Ramos (cell line): Measurements from ENCODE around the gene C3orf22.
"Not testable (repeated sequence)": the region's sequence is repeated elsewhere in the genome, so short reads cannot be mapped to it uniquely, and the experiment has no call there.

ENCODE experiments used
- in situ Hi-C: fragments of 300-500 bp; cut with MboI; formaldehyde crosslinking; loops from one replicate; pipeline ENCODE4 v1.14.3; 2022; ENCODE audit warnings: low sequenced_read_pairs; ENCODE audit not compliant: unreplicated experiment

C3orf22 gene

DNA sequence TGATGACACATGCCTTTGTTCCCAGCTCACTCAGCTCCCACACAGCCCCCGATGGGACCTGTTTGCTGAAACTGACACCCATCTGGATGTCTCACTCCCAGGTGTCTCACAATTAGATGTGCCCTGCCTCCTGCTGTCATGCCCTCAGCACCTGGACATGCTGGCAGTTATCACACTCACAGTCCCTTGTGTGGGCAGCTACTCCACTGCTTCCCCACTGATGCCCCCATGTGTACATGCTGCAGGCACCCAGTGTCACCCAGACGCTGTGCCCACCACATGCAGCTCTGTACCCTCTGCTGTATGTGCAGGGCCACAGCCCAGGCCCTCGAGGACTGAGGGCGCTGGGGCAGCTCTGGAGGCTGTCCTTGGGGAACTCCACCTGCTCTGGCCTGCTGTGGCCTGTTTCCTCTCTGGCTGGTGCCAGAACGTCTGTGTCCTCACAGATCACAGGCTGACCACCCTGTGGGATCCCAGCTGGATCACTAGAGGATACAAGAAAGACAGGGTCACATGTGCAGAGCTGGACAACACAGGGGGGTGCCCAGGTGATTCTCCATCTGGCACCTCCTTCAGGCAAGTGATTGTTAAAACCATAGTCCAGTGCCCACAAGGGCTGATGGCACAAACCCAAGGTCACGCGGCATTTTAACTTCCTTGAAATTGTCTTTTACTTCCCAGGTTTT, 14.0 kb downstream of the C3orf22 start:
- in situ Hi-C loops = no loop called here

DNA sequence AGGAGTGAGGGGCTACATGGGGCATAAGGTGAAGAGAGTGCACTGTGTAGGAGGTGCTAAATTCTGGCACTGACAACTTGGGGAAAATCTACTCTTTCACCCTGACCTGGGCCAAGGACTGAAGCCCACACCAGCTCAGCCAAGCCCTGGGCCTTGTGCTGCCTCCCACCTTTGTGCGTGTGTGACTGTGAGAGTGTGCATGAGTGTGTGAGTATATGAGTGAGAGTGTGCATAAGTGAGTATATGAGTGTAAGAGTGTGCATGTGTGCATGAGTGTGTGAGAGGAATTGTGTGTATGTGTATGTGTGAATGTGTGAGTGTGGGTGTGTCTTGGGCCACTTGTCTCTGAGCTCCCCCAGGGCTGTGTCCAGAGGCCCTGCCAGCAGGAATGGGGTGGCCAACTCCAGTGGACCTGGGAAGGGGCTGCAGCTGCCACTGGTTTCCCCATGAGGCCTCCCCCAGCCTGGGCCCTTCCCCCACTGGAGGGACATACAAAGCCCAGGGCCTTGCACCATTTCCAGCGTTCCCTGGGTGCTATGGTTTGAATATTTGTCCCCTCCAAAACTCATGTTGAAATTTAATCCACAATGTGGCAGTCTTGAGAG, 15.2 kb downstream of the C3orf22 start:
- in situ Hi-C loops = no loop called here

DNA sequence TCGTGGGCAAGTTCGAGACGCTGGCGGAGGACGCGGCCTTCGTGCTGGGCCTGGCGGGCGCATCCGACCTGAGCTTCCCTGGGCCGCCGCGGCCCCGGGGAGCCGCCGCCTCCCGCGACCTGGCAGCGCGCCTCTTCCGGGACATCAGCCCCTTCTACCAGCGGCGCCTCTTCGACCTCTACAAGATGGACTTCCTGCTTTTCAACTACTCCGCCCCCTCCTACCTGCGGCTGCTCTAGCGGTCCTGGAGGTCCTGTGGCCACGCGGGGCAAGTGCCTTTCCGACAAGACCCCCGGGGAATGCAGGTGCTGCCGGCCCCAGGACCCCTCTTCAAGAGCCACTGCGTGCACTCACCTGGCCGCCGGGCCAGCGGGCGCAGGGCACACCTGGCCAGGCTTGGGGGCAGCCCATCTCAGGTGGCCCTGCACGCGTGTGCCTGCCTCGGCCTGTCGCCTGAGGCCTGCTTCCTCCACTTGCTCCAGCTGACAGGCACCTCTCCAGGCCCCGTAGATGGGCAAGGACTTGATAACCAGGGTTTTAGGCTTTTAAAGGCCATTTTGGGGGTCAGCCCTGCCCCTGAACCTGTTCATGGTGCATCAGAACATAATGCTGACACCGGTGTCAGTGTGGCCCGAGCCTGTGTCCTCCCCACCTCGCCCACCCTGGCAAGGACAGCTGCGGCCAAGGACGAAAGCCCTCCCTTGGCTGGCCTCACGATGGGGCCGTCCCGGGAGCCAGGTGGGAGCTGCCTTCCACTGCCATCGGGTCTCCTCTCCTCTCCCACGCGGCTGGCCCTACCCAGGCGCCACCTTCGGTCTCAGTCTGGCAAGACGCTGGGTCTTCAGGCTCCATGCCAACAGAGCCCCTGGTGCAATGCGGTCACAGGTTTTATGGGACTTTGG, 16.1 kb downstream of the C3orf22 start:
- in situ Hi-C loops = no loop called here

DNA sequence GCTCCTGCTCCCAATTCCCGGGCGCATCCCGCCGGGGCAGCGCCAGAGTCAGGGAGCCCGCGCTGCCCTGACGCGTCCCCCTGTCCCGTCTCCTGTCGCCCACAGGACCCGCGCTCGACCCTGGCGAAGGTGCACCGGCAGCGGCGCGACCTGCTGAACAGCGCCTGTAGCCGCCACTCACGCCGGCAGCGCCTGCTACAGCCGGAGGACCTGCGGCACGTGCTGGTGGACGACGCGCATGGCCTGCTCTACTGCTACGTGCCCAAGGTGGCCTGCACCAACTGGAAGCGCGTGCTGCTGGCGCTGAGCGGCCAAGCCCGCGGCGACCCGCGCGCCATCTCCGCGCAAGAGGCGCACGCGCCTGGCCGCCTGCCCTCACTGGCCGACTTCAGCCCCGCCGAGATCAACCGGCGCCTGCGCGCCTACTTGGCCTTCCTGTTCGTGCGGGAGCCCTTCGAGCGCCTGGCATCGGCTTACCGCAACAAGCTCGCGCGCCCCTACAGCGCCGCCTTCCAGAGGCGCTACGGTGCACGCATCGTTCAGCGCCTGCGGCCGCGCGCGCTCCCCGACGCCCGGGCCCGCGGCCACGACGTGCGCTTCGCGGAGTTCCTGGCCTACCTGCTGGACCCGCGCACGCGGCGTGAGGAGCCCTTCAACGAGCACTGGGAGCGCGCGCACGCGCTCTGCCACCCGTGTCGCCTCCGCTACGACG, 16.9 kb downstream of the C3orf22 start:
- in situ Hi-C loops = no loop called here

DNA sequence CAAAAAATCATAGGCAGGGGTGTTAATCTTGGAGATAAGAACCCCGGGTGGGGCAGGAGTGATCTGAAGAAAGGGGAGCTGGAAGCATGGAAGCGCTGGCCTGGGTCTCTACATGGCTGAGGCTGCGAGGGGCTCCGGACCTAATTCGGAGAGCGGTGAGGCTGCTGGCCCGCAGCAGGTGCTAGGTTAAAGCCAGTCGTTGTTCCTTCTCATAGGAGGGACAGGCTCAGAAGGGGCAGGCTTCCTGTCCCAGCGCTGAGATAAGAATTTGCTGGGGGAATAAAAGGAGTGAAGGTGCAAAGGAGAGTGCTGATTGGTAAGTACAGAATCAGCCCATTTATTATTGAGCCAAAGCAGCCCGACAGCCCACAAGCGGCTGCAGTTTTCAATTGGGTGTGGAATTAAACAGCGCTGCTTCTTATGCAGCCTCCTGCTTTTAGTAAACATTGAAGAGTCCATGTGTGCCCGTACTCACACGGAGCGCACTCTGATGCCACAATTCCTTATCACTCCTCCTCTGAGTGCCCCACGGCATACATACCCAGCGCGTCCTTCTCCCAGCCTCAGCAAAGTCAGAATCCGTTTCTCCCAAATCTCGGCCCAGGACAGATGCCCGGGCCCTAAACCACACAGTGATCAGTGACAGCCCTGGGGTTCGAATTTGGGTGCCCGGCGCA, 17.6 kb downstream of the C3orf22 start:
- in situ Hi-C loops = no loop called here

DNA sequence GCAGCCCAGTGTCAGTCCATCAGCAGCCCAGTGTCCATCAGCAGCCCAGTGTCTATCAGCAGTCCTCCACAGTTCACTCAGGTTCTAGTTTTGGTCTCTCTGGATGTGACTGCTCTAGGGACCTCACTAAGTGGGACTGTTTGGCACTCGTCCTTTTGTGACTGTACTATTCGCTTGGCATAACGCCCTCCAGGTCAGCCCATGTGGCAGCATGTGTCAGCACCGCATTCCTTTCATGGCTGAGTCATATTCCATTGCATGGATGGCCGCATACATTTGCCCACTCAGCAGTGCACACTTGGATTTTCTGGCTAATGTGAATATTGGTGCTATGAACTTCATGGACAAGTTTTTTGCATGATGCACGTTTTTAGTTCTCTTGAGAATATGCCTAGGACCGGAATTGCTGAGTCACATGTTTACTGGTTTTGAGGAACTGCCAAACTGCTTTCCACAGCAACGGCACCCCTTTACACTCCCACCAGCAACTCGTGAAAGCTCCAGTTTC, 18.3 kb downstream of the C3orf22 start:
- in situ Hi-C loops = no loop called here

DNA sequence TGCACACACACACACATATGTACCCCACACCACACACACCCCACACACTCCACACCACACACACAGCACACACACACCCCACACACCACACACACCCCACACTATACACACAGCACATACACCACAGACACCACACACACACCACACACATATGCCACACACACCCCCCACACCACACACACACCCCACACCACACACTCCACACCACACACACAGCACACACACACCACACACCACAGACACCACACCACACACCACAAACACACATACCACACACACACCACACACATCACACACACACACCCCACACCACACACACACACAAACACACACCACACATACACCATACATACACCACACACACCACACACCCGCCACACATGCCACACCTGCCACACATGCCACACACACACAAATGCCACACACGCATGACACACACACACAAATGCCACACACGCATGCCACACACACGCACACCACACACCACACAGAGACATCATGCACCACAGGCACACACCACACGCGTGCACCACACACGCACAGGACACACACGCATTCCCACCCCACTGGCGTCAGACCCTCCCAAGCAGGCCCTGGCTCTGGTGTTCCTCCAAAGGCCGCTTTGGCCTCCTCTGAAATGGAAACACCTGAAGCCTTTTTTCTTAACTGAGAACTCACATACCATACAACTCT, 19.0 kb downstream of the C3orf22 start:
- in situ Hi-C loops = no loop called here

DNA sequence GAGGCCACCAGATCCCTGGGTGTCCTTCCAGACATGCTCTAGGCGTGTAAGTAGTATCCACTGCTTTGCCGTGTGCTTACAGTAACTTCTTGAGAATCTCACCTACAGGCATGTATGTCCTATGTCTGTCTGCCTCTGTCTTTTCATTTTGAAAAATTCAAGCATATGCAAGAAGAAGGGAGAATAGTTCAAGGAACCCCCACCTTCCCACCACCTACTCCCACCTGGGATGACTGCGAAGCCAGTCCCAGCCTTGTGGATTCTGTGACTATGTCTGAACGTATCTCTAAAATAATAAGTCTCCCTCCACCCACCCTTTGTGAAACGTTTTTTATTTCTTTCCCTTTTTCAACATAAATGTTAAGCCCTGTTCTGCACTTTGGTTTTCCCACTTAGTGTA, 19.8 kb downstream of the C3orf22 start:
- in situ Hi-C loops = no loop called here

DNA sequence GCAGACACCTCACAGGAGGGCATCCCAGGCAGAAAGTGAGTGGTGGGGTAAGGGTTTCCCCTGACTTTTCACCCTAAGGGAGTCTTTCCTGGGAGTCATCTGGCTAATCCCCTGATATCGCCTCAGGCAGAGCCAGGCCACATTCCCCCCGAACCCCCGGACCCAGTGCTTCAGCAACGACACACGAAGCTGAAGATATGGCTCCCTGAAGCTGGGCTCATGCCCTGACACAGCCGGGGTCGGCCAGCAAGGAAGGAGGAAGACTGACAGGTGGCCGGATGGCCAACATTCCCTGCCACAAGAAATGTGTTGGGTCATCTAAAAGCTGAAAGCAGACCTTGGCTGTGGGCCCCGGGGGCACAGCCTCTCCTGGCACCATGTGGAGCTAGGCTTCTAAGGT, 20.4 kb downstream of the C3orf22 start:
- in situ Hi-C loops = no loop called here

DNA sequence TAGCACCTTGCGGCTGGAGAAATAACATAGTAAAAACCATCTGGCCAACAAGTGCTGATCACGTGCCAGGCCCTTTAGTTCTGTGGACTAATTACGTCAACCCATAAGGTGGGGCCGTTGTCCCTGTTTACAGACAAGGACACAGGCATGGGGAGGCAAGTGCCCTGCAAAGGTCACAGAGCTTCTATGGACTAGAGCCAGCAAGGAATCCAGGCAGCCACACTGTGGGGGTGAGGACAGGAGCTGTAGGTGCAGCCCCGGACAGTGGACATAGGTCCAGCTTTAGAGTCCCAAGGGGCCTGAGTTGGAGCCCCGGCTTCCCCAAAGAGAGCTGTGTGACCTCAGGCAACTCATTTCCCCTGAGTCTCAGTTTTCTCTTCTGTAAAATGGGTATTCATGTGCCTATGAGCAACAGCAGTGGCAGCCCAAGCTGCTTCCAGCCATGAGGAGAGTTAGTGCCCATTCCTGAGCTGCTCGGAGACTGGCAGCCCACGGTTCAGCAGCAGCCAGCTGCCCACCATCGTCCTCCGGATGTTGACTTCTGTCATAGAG, 20.9 kb downstream of the C3orf22 start:
- in situ Hi-C loops = no loop called here

DNA sequence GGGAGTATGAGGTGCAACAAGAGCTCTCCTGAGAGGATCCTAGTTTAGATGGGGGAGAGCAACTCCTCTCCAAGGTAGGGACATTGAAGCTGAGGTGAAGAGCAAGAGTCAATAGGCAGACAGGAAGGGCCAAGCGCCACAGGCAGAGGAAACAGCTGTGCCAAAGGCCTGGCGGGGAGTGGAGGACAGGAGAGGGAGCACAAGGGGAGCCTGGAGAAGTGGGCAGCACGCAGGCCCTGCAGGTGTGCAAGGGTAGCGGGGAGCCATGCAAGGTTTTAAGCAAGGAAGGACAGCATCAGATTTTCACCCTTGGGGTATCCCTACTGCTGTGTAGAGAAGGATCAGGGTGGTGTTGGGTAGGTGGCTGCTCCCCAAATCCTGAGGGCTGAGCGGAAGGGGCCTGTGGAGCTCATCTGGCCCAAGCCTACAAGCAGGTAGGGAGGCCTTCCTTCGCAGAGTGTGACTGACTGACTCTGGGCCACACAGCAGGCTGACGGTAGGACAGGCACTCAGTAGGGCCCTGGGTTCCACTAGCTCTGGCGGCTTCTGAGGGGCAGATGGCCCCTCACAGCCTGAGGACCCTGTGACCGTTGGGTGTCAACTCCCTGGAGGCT, 21.5 kb downstream of the C3orf22 start:
- in situ Hi-C loops = no loop called here

DNA sequence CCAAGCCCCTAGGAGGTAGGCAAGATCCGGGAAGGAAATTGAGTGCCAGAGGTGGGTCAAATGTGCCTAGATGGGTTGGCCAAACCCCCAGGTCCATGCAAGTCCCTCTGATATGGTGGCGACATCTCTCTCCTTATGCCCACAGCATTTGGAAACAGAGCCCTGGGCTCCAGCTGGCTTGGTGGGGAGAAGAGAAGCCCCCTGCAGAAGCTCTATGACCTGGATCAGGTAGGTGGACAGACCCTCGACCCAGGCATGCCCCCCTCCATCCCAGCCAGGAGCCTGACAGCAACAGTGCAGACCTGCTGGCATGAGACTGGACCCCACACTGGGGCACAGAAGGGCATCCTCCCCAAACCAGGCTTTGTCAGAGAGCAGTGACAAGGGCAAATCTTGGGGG, 22.6 kb downstream of the C3orf22 start:
- in situ Hi-C loops = no loop called here

DNA sequence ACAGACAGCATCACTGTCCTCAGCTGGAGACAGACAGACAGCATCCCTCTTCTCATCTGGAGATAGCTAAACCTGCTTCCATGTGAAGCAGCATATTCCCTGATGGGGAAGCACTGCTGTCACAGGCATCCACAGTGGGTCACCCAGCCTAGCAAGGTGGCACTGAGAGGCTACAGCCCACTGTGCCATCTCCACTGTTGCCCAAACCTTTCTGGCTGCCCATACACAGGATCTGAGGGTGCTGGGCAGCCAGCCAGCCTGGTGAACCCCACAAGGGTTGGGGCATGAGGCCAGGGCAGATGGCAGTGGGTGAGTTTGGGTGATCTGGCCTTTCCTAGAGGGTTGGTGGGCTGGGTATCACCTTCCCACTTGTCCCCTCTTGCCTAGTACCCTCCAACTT, 23.1 kb downstream of the C3orf22 start:
- in situ Hi-C loops = no loop called here

DNA sequence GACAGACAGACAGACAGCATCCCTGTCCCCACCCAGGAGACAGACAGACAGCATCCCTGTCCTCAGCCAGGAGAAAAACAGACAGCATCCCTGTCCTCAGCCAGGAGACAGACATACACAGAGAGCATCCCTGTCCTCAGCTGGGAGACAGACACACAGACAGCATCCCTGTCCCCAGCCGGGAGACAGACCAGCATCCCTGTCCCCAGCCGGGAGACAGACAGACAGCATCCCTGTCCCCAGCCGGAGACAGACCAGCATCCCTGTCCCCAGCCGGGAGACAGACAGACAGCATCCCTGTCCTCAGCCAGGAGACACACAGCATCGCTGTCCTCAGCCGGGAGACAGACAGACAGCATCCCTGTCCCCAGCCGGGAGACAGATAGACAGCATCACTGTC, 24.0 kb downstream of the C3orf22 start:
- in situ Hi-C loops = not testable (repeated sequence)

DNA sequence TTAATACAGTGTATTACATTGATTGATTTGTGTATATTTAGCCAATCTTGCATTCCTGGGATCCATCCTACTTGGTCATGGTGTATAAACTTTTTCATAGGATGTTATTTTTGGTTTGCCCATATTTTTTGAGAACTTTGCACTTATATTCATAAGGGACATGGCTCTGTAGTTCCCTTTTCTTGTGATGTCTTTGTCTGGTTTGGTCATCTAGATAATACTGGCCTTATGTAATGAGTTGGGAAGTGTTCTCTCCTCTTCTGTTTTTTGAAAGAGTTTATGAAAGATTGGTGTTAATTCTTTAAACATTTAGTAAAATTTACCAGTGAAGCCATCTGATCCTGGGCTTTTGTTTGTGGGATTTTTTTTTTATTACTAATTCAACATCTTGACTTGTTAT, 25.2 kb downstream of the C3orf22 start:
- in situ Hi-C loops = no loop called here

DNA sequence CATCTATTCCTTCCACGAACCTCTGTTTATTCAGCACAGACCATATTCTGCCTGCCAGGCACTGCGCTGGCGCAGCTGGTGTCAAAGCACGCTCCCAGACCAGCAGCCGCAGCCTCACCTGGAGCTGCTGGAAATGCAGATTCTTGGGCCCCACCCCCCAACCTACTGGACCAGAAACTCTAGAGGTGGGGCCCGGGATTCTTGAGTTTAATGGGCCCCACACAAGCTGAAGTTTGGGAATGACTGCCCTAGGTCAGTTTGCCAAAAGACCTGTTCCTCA, 27.7 kb downstream of the C3orf22 start:
- in situ Hi-C loops = no loop called here

DNA sequence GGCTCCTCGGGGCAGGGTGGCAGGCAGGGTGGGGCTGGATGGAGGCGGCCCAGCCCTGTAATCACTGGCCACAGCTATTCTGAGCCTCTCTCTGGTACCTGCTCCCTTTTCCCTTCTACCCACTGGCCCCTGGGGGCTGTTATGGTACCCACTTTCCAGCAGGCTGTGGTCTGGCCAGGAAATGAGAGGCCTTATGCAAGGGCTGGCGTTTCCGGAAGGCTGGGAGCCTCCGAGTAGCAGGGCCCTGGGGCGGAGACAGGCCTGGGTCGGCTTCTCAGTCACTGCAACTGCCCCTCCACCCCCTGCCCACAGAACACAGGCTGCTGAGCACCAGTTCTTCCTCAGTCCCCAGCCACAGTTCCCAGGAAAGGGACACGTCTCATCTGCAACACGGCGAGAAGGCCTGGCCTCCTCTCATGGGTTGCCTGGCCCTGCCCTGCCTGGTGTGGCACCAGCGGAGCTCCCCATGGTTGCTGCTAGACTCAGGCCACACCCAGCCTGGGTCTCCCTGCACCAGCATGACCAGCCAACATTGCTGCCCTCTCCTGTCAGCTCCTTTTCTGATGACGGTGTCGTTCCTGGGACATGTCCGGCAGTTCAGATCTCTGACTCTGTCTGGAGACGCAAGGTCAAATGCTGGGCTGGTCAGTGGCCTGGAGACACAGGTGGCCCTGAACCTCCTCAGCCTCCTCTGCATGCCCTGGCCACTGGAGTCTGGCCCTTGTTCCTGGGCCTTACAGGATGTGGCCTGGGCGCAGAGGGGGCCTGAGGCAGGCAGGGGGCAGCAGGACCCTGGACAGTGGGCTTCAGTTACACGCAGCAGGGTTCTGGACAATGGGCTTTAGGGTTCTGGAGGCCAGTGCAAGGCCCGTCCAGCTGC, 28.3 kb downstream of the C3orf22 start:
- in situ Hi-C loops = no loop called here

DNA sequence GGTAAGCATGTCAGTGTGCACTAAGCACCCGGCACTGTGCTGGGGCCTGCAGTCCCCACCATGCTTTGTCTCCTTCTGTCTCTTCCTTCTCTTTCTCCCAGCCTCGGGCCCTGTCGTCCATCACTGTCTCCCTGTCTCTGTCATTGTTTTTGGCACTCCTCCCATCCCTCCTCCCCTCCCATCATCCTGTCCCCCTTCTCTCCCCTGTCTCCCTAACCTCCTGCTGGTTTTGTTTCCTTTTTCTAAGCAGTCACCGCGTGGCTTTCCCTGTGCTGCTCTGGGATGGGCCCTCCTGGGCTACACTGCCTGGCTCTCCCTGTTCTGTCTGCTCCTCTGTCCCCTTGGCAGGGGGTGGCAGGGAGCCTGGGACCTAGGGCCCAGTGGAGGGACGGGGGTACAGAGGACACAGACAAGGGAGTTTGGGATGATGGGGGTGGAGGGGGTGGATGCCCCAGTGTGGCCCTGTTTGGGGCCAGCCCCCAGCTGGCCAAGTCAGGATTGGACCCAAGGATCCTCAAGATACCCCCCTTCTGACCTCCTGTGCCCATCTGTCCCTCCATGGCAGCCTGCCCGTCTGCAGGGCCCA, 29.1 kb downstream of the C3orf22 start:
- in situ Hi-C loops = no loop called here
